PC-9 (cell line): ENCODE measurements around the gene ERBB4. TPM values are rescaled to one million over a fixed set of nuclear protein-coding genes. Genes with fewer than 3 reads are reported as not detected.

ENCODE experiments used
- BruUV-seq: library from RNA; stranded (reverse); fragments of 400-500 nt; replicated peaks from 2 replicates; lab custom pipeline; 2021; lab: Mats Ljungman, UMichigan
- CTCF ChIA-PET: fragments of 300-600 bp; sonication (Branson Sonifier 250); formaldehyde crosslinking; loops from one replicate; lab custom pipeline; 2022; ENCODE audit warnings: antibody characterized with exemption; lab: Charles Lee
- POLR2A ChIA-PET: fragments of 300-600 bp; sonication (Branson Sonifier 250); formaldehyde crosslinking; loops from one replicate; lab custom pipeline; 2022; ENCODE audit warnings: antibody characterized with exemption; ENCODE audit not compliant: unreplicated experiment; lab: Charles Lee
- DNase-seq, 2 experiments: peaks; one replicate each; pipeline versions ENCODE4 v3.0.0 to v3.0.0-alpha.2; 2015 to 2022; ENCODE audit warnings: mixed read lengths in 1 of 2
- H2AFZ ChIP-seq: fragments of 200-600 bp; sonication (generic); 2 replicates; pipeline ENCODE4 v1.8.1; 2017; ENCODE audit warnings: antibody characterized with exemption
- H3F3A ChIP-seq: fragments of 200-600 bp; sonication (generic); 2 replicates; pipeline ENCODE4 v1.8.1; 2017; ENCODE audit warnings: antibody characterized with exemption, mild to moderate bottlenecking, low read depth; ENCODE audit not compliant: insufficient read depth
- H3K27ac ChIP-seq: fragments of 200-600 bp; sonication (generic); 2 replicates; pipeline ENCODE4 v1.6.1; 2016; ENCODE audit warnings: mixed run types
- H3K27me3 ChIP-seq: fragments of 200-600 bp; sonication (generic); 2 replicates; pipeline ENCODE4 v1.6.1; 2016; ENCODE audit warnings: low read depth, mixed run types; ENCODE audit not compliant: insufficient read depth
- H3K36me3 ChIP-seq: fragments of 200-600 bp; sonication (generic); 2 replicates; pipeline ENCODE4 v1.6.1; 2016; ENCODE audit warnings: low read depth, mixed run types
- H3K4me1 ChIP-seq: fragments of 200-600 bp; sonication (generic); replicated peaks from 2 replicates; pipeline ENCODE4 v1.6.1; 2016; ENCODE audit warnings: mixed run types; ENCODE audit not compliant: insufficient read depth
- H3K4me2 ChIP-seq: fragments of 200-600 bp; sonication (generic); 2 replicates; pipeline ENCODE4 v1.6.1; 2017; ENCODE audit warnings: mixed run types
- H3K4me3 ChIP-seq: fragments of 200-600 bp; sonication (generic); 2 replicates; pipeline ENCODE4 v1.6.1; 2016; ENCODE audit warnings: mixed run types
- H3K79me2 ChIP-seq: fragments of 200-600 bp; sonication (generic); 2 replicates; pipeline ENCODE4 v1.6.1; 2017; ENCODE audit warnings: low read depth, mixed run types
- H3K9me2 ChIP-seq: fragments of 200-600 bp; sonication (generic); 2 replicates; pipeline ENCODE4 v1.8.1; 2017; ENCODE audit warnings: mild to moderate bottlenecking; ENCODE audit not compliant: insufficient read depth
- H3K9me3 ChIP-seq: fragments of 200-600 bp; sonication (generic); 2 replicates; pipeline ENCODE4 v1.8.1; 2016; ENCODE audit warnings: low read depth; ENCODE audit not compliant: insufficient read depth
- H4K20me1 ChIP-seq: fragments of 200-600 bp; sonication (generic); 2 replicates; pipeline ENCODE4 v1.8.1; 2017; ENCODE audit not compliant: insufficient read depth
- CTCF ChIP-seq: fragments of 200-600 bp; sonication (generic); conservative IDR thresholded peaks from 2 replicates; pipeline ENCODE4 v1.6.1; 2017; ENCODE audit warnings: mixed run types, antibody characterized with exemption, mild to moderate bottlenecking, moderate library complexity
- EZH2 ChIP-seq: fragments of 200-600 bp; sonication (generic); IDR thresholded peaks from 2 replicates; pipeline ENCODE4 v1.8.0; 2017; ENCODE audit warnings: antibody characterized with exemption, low read depth
- intact Hi-C: fragments of 100-400 bp; cut with micrococcal nuclease; formaldehyde crosslinking; loops from one replicate; pipeline ENCODE4 v1.10.0; 2022; ENCODE audit not compliant: unreplicated experiment
- total RNA-seq: library from RNA; stranded (reverse); gene quantifications from 2 replicates; pipeline ENCODE4 v1.2.3, GENCODE V29; 2021

The ERBB4 gene
- total RNA-seq, 1 experiment from 2014 or later: not detected

- Histone ChIP-seq H3K4me3 (peak overlapping the region; percentile 39; the same call in 1 of the 2 replicates), H3F3A (no peaks in the 10 kb centered on the region), H3K4me2 (peak overlapping the region; percentile 53), H3K9me3 (no peaks in the 10 kb centered on the region), H3K4me1 (no peaks in the 10 kb centered on the region), H4K20me1 (no peaks in the 10 kb centered on the region), H3K36me3 (no peaks in the 10 kb centered on the region), H3K9me2 (no peaks in the 10 kb centered on the region), H2AFZ (no peak overlapping the region; the same call in 1 of the 2 replicates), H3K27ac (no peak overlapping the region), H3K79me2 (no peaks in the 10 kb centered on the region), H3K27me3 (no peaks in the 10 kb centered on the region)
- peak; percentile 47 to 51 for DNase-seq
- POLR2A ChIA-PET: no interaction called here
- no TSS peak for BruUV-seq
- CTCF ChIA-PET: no interaction called here
- intact Hi-C loops: no loop called here
- TF ChIP-seq EZH2: no peak
- TF ChIP-seq CTCF: no peak
Measured at GRCh38 chr2:211766689-211767088, 771.9 kb downstream of the ERBB4 start.

- Histone ChIP-seq H3K79me2 (no peaks in the 10 kb centered on the region), H3K27ac (no peak overlapping the region), H3K9me3 (no peaks in the 10 kb centered on the region), H3F3A (no peaks in the 10 kb centered on the region), H3K36me3 (no peaks in the 10 kb centered on the region), H3K27me3 (no peaks in the 10 kb centered on the region), H3K9me2 (no peaks in the 10 kb centered on the region), H3K4me2 (no peak overlapping the region), H2AFZ (no peak overlapping the region), H4K20me1 (no peaks in the 10 kb centered on the region), H3K4me1 (no peaks in the 10 kb centered on the region), H3K4me3 (no peak overlapping the region)
- intact Hi-C loops: no loop called here
- ChIA-PET POLR2A (no interaction called here), CTCF (no interaction called here)
- BruUV-seq: no TSS peak
- no peak for DNase-seq
- TF ChIP-seq CTCF (no peak), EZH2 (no peak)
Measured at GRCh38 chr2:211762479-211762878, 776.1 kb downstream of the ERBB4 start.

- no peaks in the 10 kb centered on the region for H3K36me3 ChIP-seq
- no peak overlapping the region for H3K27ac ChIP-seq
- no peaks in the 10 kb centered on the region for H3K79me2 ChIP-seq
- no peak overlapping the region for H2AFZ ChIP-seq
- TF ChIP-seq CTCF (no peak), EZH2 (no peak)
- H3K4me1 ChIP-seq: no peaks in the 10 kb centered on the region
- H3K9me2 ChIP-seq: no peaks in the 10 kb centered on the region
- ChIA-PET POLR2A (no interaction called here), CTCF (no interaction called here)
- no peak overlapping the region for H3K4me3 ChIP-seq
- H3K4me2 ChIP-seq: no peak overlapping the region
- intact Hi-C loops: no loop called here
- no peak for DNase-seq
- H3K27me3 ChIP-seq: no peaks in the 10 kb centered on the region
- no TSS peak for BruUV-seq
- H3K9me3 ChIP-seq: no peaks in the 10 kb centered on the region
- H3F3A ChIP-seq: no peaks in the 10 kb centered on the region
- no peaks in the 10 kb centered on the region for H4K20me1 ChIP-seq
Measured at GRCh38 chr2:211760103-211760502, 778.5 kb downstream of the ERBB4 start.
